Epithelial cell of esophagus (primary cell): ENCODE results near the gene MAP2K6.
A peak's percentile ranks its signal among the peaks of the same experiment; 100 is the strongest.

Experiments used
- DNase-seq: peaks from one replicate; pipeline ENCODE4 v3.0.0; 2010; ENCODE audit warnings: low read depth
- H3K4me3 ChIP-seq: 2 replicates; pipeline ENCODE4 v1.5.1; 2011; ENCODE audit warnings: mild to moderate bottlenecking, low read length, control low read depth
- CTCF ChIP-seq: IDR thresholded peaks from 2 replicates; pipeline ENCODE4 v1.5.1; 2011; ENCODE audit warnings: low read depth, mild to moderate bottlenecking, low read length, control low read depth, inconsistent platforms; ENCODE audit not compliant: insufficient read depth; ENCODE audit errors: missing control alignments

MAP2K6 gene

GRCh38 chr17:69555056-69555455, 140.6 kb downstream of the MAP2K6 start:
- no peak for TF ChIP-seq CTCF
- DNase-seq: peak; percentile 50
- H3K4me3 ChIP-seq: no peak overlapping the region

- DNase-seq: no peak
- TF ChIP-seq CTCF: no peak
- no peak overlapping the region for H3K4me3 ChIP-seq
Observed at GRCh38 chr17:69557339-69557738, 142.8 kb downstream of the MAP2K6 start.

GRCh38 chr17:69558796-69559195, 144.3 kb downstream of the MAP2K6 start:
- DNase-seq: peak; percentile 60
- TF ChIP-seq CTCF: no peak
- no peak overlapping the region for H3K4me3 ChIP-seq

GRCh38 chr17:69560987-69561441, 146.5 kb downstream of the MAP2K6 start:
- peak; percentile 16 for DNase-seq
- TF ChIP-seq CTCF: no peak
- no peak overlapping the region for H3K4me3 ChIP-seq

GRCh38 chr17:69561462-69561861, 147.0 kb downstream of the MAP2K6 start:
- DNase-seq: peak; percentile 37
- no peak overlapping the region for H3K4me3 ChIP-seq
- TF ChIP-seq CTCF: no peak

- H3K4me3 ChIP-seq: no peak overlapping the region
- DNase-seq: no peak
- TF ChIP-seq CTCF: no peak
Observed at GRCh38 chr17:69565447-69565846, 150.9 kb downstream of the MAP2K6 start.

- no peak overlapping the region for H3K4me3 ChIP-seq
- peak; percentile 28 for DNase-seq
- TF ChIP-seq CTCF: no peak
Observed at GRCh38 chr17:69567130-69567529, 152.6 kb downstream of the MAP2K6 start.
